ENCODE data around the gene DET1.

DET1 gene

GRCh38 chr15:88463870-88464532 lies 82.5 kb downstream of the DET1 start:
- no peak for DNase-seq
